Esophagus muscularis mucosa (tissue), 4 donors: Measurements from ENCODE around the gene SIVA1. TPM values are rescaled to one million over a fixed set of nuclear protein-coding genes. Genes with fewer than 3 reads are reported as not detected.

Experiments used
- DNase-seq: peaks from one replicate; pipeline ENCODE4 v3.0.0-alpha.2; 2017; ENCODE audit errors: extremely low spot score
- H3K27ac ChIP-seq, 4 donors: fragments of 200-600 bp; sonication (generic); replicated peaks in 1 of 4; 1 replicate in 3 of 4; 2 replicates in 1 of 4; pipeline ENCODE4 v1.5.1; 2016 to 2019; ENCODE audit warnings: mild to moderate bottlenecking in 1 of 4
- H3K27me3 ChIP-seq, 4 donors: fragments of 200-600 bp; sonication (generic); one replicate each; pipeline versions ENCODE4 v1.5.1 to v1.6.0; 2016 to 2019
- H3K36me3 ChIP-seq, 4 donors: fragments of 200-600 bp; sonication (generic); one replicate each; pipeline ENCODE4 v1.5.1; 2016 to 2019
- H3K4me1 ChIP-seq, 4 donors: fragments of 200-600 bp; sonication (generic); one replicate each; pipeline ENCODE4 v1.5.1; 2016 to 2019
- H3K4me3 ChIP-seq, 4 donors: fragments of 200-600 bp; sonication (generic); 1 replicate in 2 of 4; 2 replicates in 2 of 4; pipeline ENCODE4 v1.5.1; 2016 to 2019; ENCODE audit warnings: mild to moderate bottlenecking in 4 of 4, moderate library complexity in 1 of 4
- H3K9me3 ChIP-seq, 4 donors: fragments of 200-600 bp; sonication (generic); 1 replicate in 3 of 4; 2 replicates in 1 of 4; pipeline ENCODE4 v1.5.1; 2016 to 2019
- CTCF ChIP-seq, 3 experiments: fragments of 200-600 bp in 2 of 3; fragments of 450-650 bp in 1 of 3; sonication (generic) in 2 of 3; IDR thresholded peaks; one replicate each; pipeline ENCODE4 v1.5.1; 2017 to 2019; ENCODE audit warnings: antibody characterized with exemption in 3 of 3, mild to moderate bottlenecking in 2 of 3, moderate library complexity in 1 of 3
- EP300 ChIP-seq: sonication (generic); formaldehyde crosslinking; IDR thresholded peaks from one replicate; pipeline ENCODE4 v1.6.1; 2017; ENCODE audit warnings: antibody characterized with exemption
- POLR2A ChIP-seq: fragments of 450-650 bp; IDR thresholded peaks from one replicate; pipeline ENCODE4 v1.6.1; 2017; ENCODE audit warnings: antibody characterized with exemption, moderate library complexity, mild to moderate bottlenecking, low read depth
- POLR2AphosphoS5 ChIP-seq, 2 donors: sonication (generic); formaldehyde crosslinking; IDR thresholded peaks; one replicate each; pipeline ENCODE4 v1.6.1; 2017; ENCODE audit warnings: antibody characterized with exemption in 2 of 2
- WGBS: methylation state at CpG from one replicate; pipeline ENCODE4 v1.1.5; 2018; 5-methylcytosine and 5-hydroxymethylcytosine counted together
- intact Hi-C: fragments of 100-400 bp; cut with DNase I; formaldehyde crosslinking; loops from one replicate; pipeline ENCODE4 v1.15.1; 2023
- total RNA-seq, 4 donors: library from RNA; depleted of rRNA; stranded (reverse); fragments of >200 nt; gene quantifications; one replicate each; pipeline versions ENCODE4 v1.1.0 to v1.2.1, GENCODE V29; 2016

SIVA1 gene
- total RNA-seq, 4 donors from 2014 or later, result 207 to 324 (median 290) TPM

- peaks cover 39 to 58% (median 48%) of the 10 kb centered on the region in 4 donors for H3K4me1 ChIP-seq
- intact Hi-C loops, result no loop called here
- no peaks in the 10 kb centered on the region for H3K36me3 ChIP-seq
- H3K4me3 ChIP-seq, result no peak overlapping the region
- no peaks in the 10 kb centered on the region for H3K9me3 ChIP-seq
- no peak for DNase-seq
- H3K27ac ChIP-seq, result peak overlapping the region in 2 of 4 donors; percentile 43 to 47
- WGBS, result 88% methylated on average over 11 of the region's 18 CpGs
- TF ChIP-seq POLR2AphosphoS5 (IDR thresholded peaks at IDR 0.05) (no peak), CTCF (IDR thresholded peaks at IDR 0.05) (no peak), POLR2A (no peak), EP300 (no peak)
- H3K27me3 ChIP-seq, result no peaks in the 10 kb centered on the region
Measured at GRCh38 chr14:104731320-104732294, 21.3 kb upstream of the SIVA1 start.

- Histone ChIP-seq H3K36me3 (no peaks in the 10 kb centered on the region), H3K27me3 (no peaks in the 10 kb centered on the region), H3K4me3 (no peak overlapping the region), H3K9me3 (no peaks in the 10 kb centered on the region), H3K27ac (peak overlapping the region in 2 of 4 donors; percentile 43 to 47), H3K4me1 (peaks cover 46 to 62% (median 55%) of the 10 kb centered on the region in 4 donors)
- DNase-seq, result no peak
- intact Hi-C loops, result no loop called here
- WGBS, result 93% methylated on average over 3 of the region's 14 CpGs
- TF ChIP-seq CTCF (IDR thresholded peaks at IDR 0.05), result no peak
- TF ChIP-seq POLR2AphosphoS5 (IDR thresholded peaks at IDR 0.05), result peak; percentile 41 to 44
- TF ChIP-seq EP300, result peak; percentile 36
- TF ChIP-seq POLR2A, result no peak
Measured at GRCh38 chr14:104732355-104732804, 20.6 kb upstream of the SIVA1 start.

DNA sequence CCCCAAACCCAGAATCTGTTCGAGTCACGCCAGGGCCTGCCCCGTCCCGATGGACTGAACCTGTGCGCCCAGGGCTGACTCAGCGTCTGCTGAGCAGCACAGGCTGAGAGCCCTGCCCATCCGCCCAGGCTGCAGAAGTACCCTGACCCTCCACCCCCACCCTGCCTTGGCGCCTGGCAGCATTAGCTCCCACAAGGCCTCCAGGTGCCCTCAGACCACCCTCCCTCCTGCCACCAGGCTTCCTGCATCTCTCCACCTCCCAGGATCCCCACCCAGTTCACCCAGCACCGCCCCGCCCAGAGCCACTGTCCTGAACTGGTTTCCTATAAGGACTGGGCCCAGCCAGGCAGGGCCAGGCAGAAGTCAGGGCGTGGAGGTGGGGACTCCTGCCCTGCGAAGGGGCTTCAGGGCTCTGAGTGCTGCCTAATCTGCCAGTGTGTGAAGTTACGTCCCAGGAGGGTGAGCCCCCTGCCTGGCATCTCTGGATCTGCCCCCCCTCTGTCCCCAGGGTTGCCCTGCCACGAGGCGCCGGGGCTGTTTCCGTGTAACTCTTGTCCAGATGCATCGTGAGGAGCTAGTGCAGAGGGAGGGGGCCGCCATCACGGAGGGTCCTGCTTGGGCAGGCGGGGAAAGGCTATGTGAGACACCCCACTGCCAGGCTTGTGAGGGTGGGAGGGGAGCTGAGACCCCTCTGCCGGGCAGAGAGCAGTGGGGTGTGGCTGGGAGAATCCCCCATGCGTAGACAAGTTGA, 19.8 kb upstream of the SIVA1 start:
- no peak for DNase-seq
- H3K4me3 ChIP-seq, result no peak overlapping the region
- H3K36me3 ChIP-seq, result no peaks in the 10 kb centered on the region
- no peak for TF ChIP-seq POLR2AphosphoS5 (IDR thresholded peaks at IDR 0.05)
- TF ChIP-seq CTCF (IDR thresholded peaks at IDR 0.05), result no peak
- no peak for TF ChIP-seq EP300
- no peak for TF ChIP-seq POLR2A
- H3K4me1 ChIP-seq, result peaks cover 46 to 64% (median 56%) of the 10 kb centered on the region in 4 donors
- intact Hi-C loops, result no loop called here
- H3K9me3 ChIP-seq, result no peaks in the 10 kb centered on the region
- peak overlapping the region in 2 of 4 donors; percentile 9 to 43 for H3K27ac ChIP-seq
- WGBS, result 83% methylated on average over 12 of the region's 23 CpGs
- no peaks in the 10 kb centered on the region for H3K27me3 ChIP-seq

- intact Hi-C loops, result no loop called here
- WGBS, result 88% methylated on average over 4 of the region's 6 CpGs
- TF ChIP-seq CTCF (IDR thresholded peaks at IDR 0.05) (no peak), EP300 (no peak), POLR2A (no peak), POLR2AphosphoS5 (IDR thresholded peaks at IDR 0.05) (no peak)
- DNase-seq, result no peak
- peaks cover 46 to 64% (median 56%) of the 10 kb centered on the region in 4 donors for H3K4me1 ChIP-seq
- peaks cover 0 to 9% (median under 1%) of the 10 kb centered on the region in 4 donors for H3K36me3 ChIP-seq
- peak overlapping the region in 2 of 4 donors; percentile 77 to 81 for H3K27ac ChIP-seq
- H3K9me3 ChIP-seq, result no peaks in the 10 kb centered on the region
- no peaks in the 10 kb centered on the region for H3K27me3 ChIP-seq
- no peak overlapping the region for H3K4me3 ChIP-seq
Measured at GRCh38 chr14:104734051-104734587, 18.8 kb upstream of the SIVA1 start.
